ENCODE results near the gene ANP32E. TPM values are rescaled to one million over a fixed set of nuclear protein-coding genes. Genes with fewer than 3 reads are reported as not detected.
A peak's percentile ranks its signal among the peaks of the same experiment; 100 is the strongest.

ANP32E gene
- total RNA-seq: 100 to 1,000 TPM; 176 to 212 TPM

GRCh38 chr1:150235852-150236613, at the start of gene ANP32E:
ANP32E (minus strand) TSS chr1:150236112; CDS start chr1:150235786, 326 bp downstream.
- H3K27me3 Mint-ChIP-seq: no peaks in the 10 kb centered on the region
- intact Hi-C loops (cut with DNase I, micrococcal nuclease): loop anchor here (1.0 to 10.0 kb wide), 14 partner anchors 23 to 641 kb away; partner anchors contain the start of genes APH1A (in 2 of the 2), CIART (in 2 of the 2), RPRD2 (in 2 of the 2) and ARNT (in 1 of the 2)
- H3K27ac Mint-ChIP-seq: peak within 1 kb of the TSS; percentile 99
- H3K36me3 Mint-ChIP-seq (ENCODE audit: low read depth): peaks cover 17% of the 10 kb centered on the region
- no peak within 1 kb of the TSS for H3K4me3 Mint-ChIP-seq
- peaks cover 14% of the 10 kb centered on the region for H3K4me1 Mint-ChIP-seq
- DNase-seq: peak; percentile 96
- peak; percentile 91 for ATAC-seq
- ChIA-PET POLR2A (interaction anchor here (1.0 to 1.4 kb wide), 2 partner anchors 20 to 348 kb away, joined by 4 to 7 read pairs; a partner anchor contains a TSS), CTCF (interaction anchor here (0.6 to 0.7 kb wide), 2 partner anchors 171 to 329 kb away, joined by 3 read pairs; no protein-coding TSS in a partner anchor)
- no peaks in the 10 kb centered on the region for H3K9me3 Mint-ChIP-seq (ENCODE audit: low read depth)

- intact Hi-C loops (cut with DNase I, micrococcal nuclease): loop anchor here in 1 of 2 experiments (5.0 kb wide), 1 partner anchor 46 kb away; the partner anchor contains the start of gene ANP32E
- H3K4me1 Mint-ChIP-seq: peaks cover 29% of the 10 kb centered on the region
- ChIA-PET CTCF (interaction anchor here (1.7 kb wide), 1 partner anchor 10 kb away, joined by 8 read pairs; the partner anchor contains the start of gene C1orf54), POLR2A (interaction anchor here (0.6 kb wide), 1 partner anchor 67 kb away, joined by 3 read pairs; no protein-coding TSS in a partner anchor)
- peaks cover 2% of the 10 kb centered on the region for H3K36me3 Mint-ChIP-seq (ENCODE audit: low read depth)
- peaks cover 2% of the 10 kb centered on the region for H3K9me3 Mint-ChIP-seq (ENCODE audit: low read depth)
- no peak overlapping the region for H3K27ac Mint-ChIP-seq
- no peaks in the 10 kb centered on the region for H3K27me3 Mint-ChIP-seq
- ATAC-seq: no peak
- H3K4me3 Mint-ChIP-seq: peak overlapping the region; percentile 77
- DNase-seq: no peak
Measured at GRCh38 chr1:150283260-150283659, 47.3 kb upstream of the ANP32E start.

- H3K9me3 Mint-ChIP-seq (ENCODE audit: low read depth): peaks cover 2% of the 10 kb centered on the region
- POLR2A ChIA-PET: no interaction called here
Measured at GRCh38 chr1:150282558-150282958, 46.6 kb upstream of the ANP32E start.

DNA sequence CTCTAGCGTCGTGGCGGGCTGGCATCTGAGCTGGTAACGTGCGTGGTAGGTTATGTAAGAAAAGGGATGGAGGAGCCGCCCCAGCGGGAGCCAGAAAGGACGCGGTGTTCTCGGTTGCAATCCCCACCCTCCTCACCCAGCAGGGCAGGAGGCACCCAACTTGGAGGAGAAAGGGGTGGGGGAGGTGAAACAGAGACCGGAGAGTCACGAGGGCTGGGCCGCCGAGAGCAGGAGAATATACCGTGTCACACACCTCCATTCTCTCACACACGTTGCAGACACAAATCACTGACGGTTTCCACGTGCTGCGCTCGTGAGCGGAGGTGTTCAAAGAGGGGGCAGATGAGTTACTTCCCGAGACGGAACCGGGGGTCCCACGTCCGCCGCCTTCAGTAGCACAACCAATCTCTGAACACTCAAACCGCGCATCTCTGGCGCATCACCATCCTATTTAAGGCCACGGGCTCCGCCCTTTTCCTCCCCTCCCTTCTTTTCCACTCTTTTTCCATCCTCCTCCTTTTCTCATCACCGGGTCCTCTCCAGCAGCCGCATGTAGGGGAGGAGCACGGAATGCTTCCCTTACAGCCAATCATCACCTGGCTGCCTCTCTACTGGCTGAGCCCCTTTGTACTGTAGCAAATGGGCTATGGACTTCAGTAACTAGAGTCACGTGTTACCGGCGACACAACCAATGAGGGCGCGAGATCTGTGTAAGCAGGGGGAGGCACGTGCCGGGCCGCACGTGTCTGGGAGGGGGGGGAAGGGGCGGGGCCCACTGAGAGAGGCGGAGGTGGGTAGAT, 46.0 kb upstream of the ANP32E start, which contains the start of gene CIART:
Gene CIART, plus strand, starts transcription at position 797 of the 800 bp plus-strand sequence. CDS start 714 bp downstream, outside the sequence.
- Mint-ChIP-seq H3K27me3 (no peaks in the 10 kb centered on the region), H3K27ac (peak within 1 kb of the TSS; percentile 92), H3K4me1 (peaks cover 29% of the 10 kb centered on the region), H3K36me3 (ENCODE audit: low read depth) (peaks cover 2% of the 10 kb centered on the region), H3K4me3 (peak within 1 kb of the TSS; percentile 77), H3K9me3 (ENCODE audit: low read depth) (peaks cover 2% of the 10 kb centered on the region)
- intact Hi-C loops (cut with DNase I, micrococcal nuclease): loop anchor here (1.0 to 5.0 kb wide), 7 partner anchors 11 to 46 kb away; partner anchors contain the start of genes ANP32E (in 2 of the 2), APH1A (in 2 of the 2), MRPS21 (in 1 of the 2) and PRPF3 (in 1 of the 2)
- ATAC-seq (peak; percentile 96), DNase-seq (peak; percentile 89)
- ChIA-PET CTCF (interaction anchor here (0.7 to 2.1 kb wide), 6 partner anchors 9 to 1858 kb away, joined by 3 to 23 read pairs (median 4); partner anchors contain the start of genes APH1A and C1orf54), POLR2A (no interaction called here)

More at GRCh38 chr1:150282558-150282958, 46.6 kb upstream of the ANP32E start:
- DNase-seq (peak; percentile 18), ATAC-seq (no peak)
- Mint-ChIP-seq H3K36me3 (ENCODE audit: low read depth) (peaks cover 2% of the 10 kb centered on the region), H3K27me3 (no peaks in the 10 kb centered on the region), H3K4me1 (peaks cover 29% of the 10 kb centered on the region), H3K4me3 (peak overlapping the region; percentile 77), H3K27ac (peak overlapping the region; percentile 64)
- intact Hi-C loops (cut with DNase I, micrococcal nuclease): loop anchor here (1.0 to 5.0 kb wide), 5 partner anchors 11 to 46 kb away; partner anchors contain the start of genes ANP32E (in 2 of the 2), APH1A (in 2 of the 2), MRPS21 (in 1 of the 2) and PRPF3 (in 1 of the 2)
- CTCF ChIA-PET: interaction anchor here (0.6 to 1.7 kb wide), 2 partner anchors 9 to 13 kb away, joined by 4 to 8 read pairs; partner anchors contain the start of gene C1orf54

DNA sequence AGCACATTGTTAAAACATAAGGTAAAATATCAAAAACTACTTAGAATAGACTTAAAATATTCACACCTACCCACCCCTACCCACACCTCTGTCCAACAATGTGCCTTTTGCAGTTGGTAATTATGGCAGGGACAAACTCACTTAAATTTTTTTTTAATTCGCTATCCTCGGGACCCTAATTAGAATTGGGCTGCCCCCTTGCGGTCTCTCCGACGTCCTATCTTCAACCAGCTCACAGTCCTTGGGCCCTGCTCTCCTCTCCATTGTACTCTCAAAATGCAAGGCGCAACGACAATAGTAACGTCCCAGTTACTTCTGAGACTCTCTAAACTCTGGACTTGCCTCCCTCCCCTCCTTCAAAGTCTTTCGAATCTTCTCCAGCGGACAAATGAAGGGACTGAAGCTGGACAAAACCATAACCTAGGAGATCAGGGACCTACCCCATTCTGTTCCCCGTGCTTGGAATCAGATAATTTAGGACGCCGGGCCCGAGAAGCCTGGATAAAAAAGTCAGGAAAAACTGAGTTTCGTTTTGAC, 45.4 kb upstream of the ANP32E start:
- intact Hi-C loops (cut with DNase I, micrococcal nuclease): loop anchor here (1.0 to 5.0 kb wide), 3 partner anchors 25 to 44 kb away; partner anchors contain the start of gene ANP32E (in 1 of the 2)
- peaks cover 2% of the 10 kb centered on the region for H3K9me3 Mint-ChIP-seq (ENCODE audit: low read depth)
- DNase-seq: peak; percentile 76
- H3K27me3 Mint-ChIP-seq: no peaks in the 10 kb centered on the region
- peaks cover 2% of the 10 kb centered on the region for H3K36me3 Mint-ChIP-seq (ENCODE audit: low read depth)
- peak; percentile 49 for ATAC-seq
- peak overlapping the region; percentile 92 for H3K27ac Mint-ChIP-seq
- H3K4me1 Mint-ChIP-seq: peaks cover 29% of the 10 kb centered on the region
- ChIA-PET CTCF (interaction anchor here (0.7 to 2.1 kb wide), 5 partner anchors 9 to 1858 kb away, joined by 3 to 23 read pairs (median 4); partner anchors contain the start of gene APH1A), POLR2A (no interaction called here)
- peak overlapping the region; percentile 77 for H3K4me3 Mint-ChIP-seq

GRCh38 chr1:150280138-150280707, 44.3 kb upstream of the ANP32E start:
- no peak overlapping the region for H3K27ac Mint-ChIP-seq
- peaks cover 2% of the 10 kb centered on the region for H3K36me3 Mint-ChIP-seq (ENCODE audit: low read depth)
- ChIA-PET POLR2A (no interaction called here), CTCF (interaction anchor here (0.5 to 2.2 kb wide), 6 partner anchors 11 to 729 kb away, joined by 3 to 23 read pairs (median 4); partner anchors contain the start of genes APH1A and CA14)
- no peak overlapping the region for H3K4me3 Mint-ChIP-seq
- ATAC-seq (no peak), DNase-seq (no peak)
- H3K9me3 Mint-ChIP-seq (ENCODE audit: low read depth): peaks cover 2% of the 10 kb centered on the region
- H3K4me1 Mint-ChIP-seq: peaks cover 29% of the 10 kb centered on the region
- intact Hi-C loops (cut with DNase I, micrococcal nuclease): loop anchor here in 1 of 2 experiments (5.0 kb wide), 1 partner anchor 43 kb away; the partner anchor contains the start of gene ANP32E
- no peaks in the 10 kb centered on the region for H3K27me3 Mint-ChIP-seq

- ATAC-seq: no peak
- POLR2A ChIA-PET: no interaction called here
- Mint-ChIP-seq H3K4me3 (no peak overlapping the region), H3K9me3 (ENCODE audit: low read depth) (no peaks in the 10 kb centered on the region), H3K36me3 (ENCODE audit: low read depth) (peaks cover 5% of the 10 kb centered on the region), H3K27me3 (no peaks in the 10 kb centered on the region), H3K4me1 (peaks cover 9% of the 10 kb centered on the region), H3K27ac (no peak overlapping the region)
- CTCF ChIA-PET: interaction anchor here (1.2 to 2.0 kb wide), 5 partner anchors 10 to 288 kb away, joined by 3 to 11 read pairs (median 4); partner anchors contain the start of gene CIART
- intact Hi-C loops (cut with DNase I, micrococcal nuclease): no loop called here
- DNase-seq: no peak
Measured at GRCh38 chr1:150273311-150273710, 37.4 kb upstream of the ANP32E start.

GRCh38 chr1:150271291-150271959, 35.5 kb upstream of the ANP32E start:
- H3K9me3 Mint-ChIP-seq (ENCODE audit: low read depth): no peaks in the 10 kb centered on the region
- ATAC-seq (no peak), DNase-seq (no peak)
- intact Hi-C loops (cut with DNase I, micrococcal nuclease): no loop called here
- ChIA-PET POLR2A (no interaction called here), CTCF (interaction anchor here (0.6 to 3.5 kb wide), 4 partner anchors 9 to 288 kb away, joined by 3 to 21 read pairs (median 4); no protein-coding TSS in a partner anchor)
- H3K36me3 Mint-ChIP-seq (ENCODE audit: low read depth): peaks cover 21% of the 10 kb centered on the region
- no peak overlapping the region for H3K27ac Mint-ChIP-seq
- no peaks in the 10 kb centered on the region for H3K27me3 Mint-ChIP-seq
- H3K4me3 Mint-ChIP-seq: no peak overlapping the region
- H3K4me1 Mint-ChIP-seq: peaks cover 25% of the 10 kb centered on the region

- Mint-ChIP-seq H3K27me3 (no peaks in the 10 kb centered on the region), H3K36me3 (ENCODE audit: low read depth) (peaks cover 33% of the 10 kb centered on the region), H3K4me1 (peaks cover 25% of the 10 kb centered on the region)
Measured at GRCh38 chr1:150269451-150269850, 33.5 kb upstream of the ANP32E start.

More at GRCh38 chr1:150269451-150269850, 33.5 kb upstream of the ANP32E start:
- Mint-ChIP-seq H3K9me3 (ENCODE audit: low read depth) (no peaks in the 10 kb centered on the region), H3K4me3 (peak overlapping the region; percentile 89), H3K27ac (peak overlapping the region; percentile 98)
- no peak for ATAC-seq
- DNase-seq: no peak
- intact Hi-C loops (cut with DNase I, micrococcal nuclease): loop anchor here (1.0 kb wide), 7 partner anchors 13 to 218 kb away; partner anchors contain the start of genes ANP32E (in 2 of the 2), CIART (in 2 of the 2), MRPS21 (in 1 of the 2) and PRPF3 (in 1 of the 2)
- CTCF ChIA-PET: interaction anchor here (0.6 to 3.5 kb wide), 3 partner anchors 12 to 1012 kb away, joined by 3 to 21 read pairs (median 4); no protein-coding TSS in a partner anchor
- POLR2A ChIA-PET: interaction anchor here (0.6 to 1.0 kb wide), 4 partner anchors 30 to 830 kb away, joined by 3 to 6 read pairs (median 4); no protein-coding TSS in a partner anchor
